Transverse colon (tissue), 4 donors: Measurements from ENCODE around the gene HPDL. TPM values are rescaled to one million over a fixed set of nuclear protein-coding genes. Genes with fewer than 3 reads are reported as not detected.

Experiments
- DNase-seq: peaks from one replicate; pipeline ENCODE4 v3.0.0-alpha.2; 2019
- H3K27ac ChIP-seq, 4 donors: fragments of 200-600 bp; sonication (generic); 2 replicates each; pipeline ENCODE4 v1.5.1; 2016 to 2018; ENCODE audit warnings: inconsistent platforms in 4 of 4
- H3K27me3 ChIP-seq: fragments of 200-600 bp; sonication (generic); 2 replicates; pipeline ENCODE4 v1.5.1; 2017; ENCODE audit warnings: inconsistent platforms
- H3K36me3 ChIP-seq, 4 donors: fragments of 200-600 bp; sonication (generic); 2 replicates each; pipeline ENCODE4 v1.5.1; 2017 to 2019; ENCODE audit warnings: inconsistent platforms in 4 of 4
- H3K4me1 ChIP-seq, 4 donors: fragments of 200-600 bp; sonication (generic); 2 replicates each; pipeline ENCODE4 v1.5.1; 2017 to 2020; ENCODE audit warnings: inconsistent platforms in 4 of 4
- H3K4me3 ChIP-seq, 4 donors: fragments of 200-600 bp; sonication (generic); 1 replicate in 1 of 4; 2 replicates in 3 of 4; pipeline versions ENCODE4 v1.5.1 to v1.6.1; 2017 to 2019; ENCODE audit warnings: inconsistent platforms in 4 of 4
- H3K9me3 ChIP-seq, 2 donors: fragments of 200-600 bp; sonication (generic); 2 replicates each; pipeline ENCODE4 v1.5.1; 2017 to 2019; ENCODE audit warnings: inconsistent platforms in 2 of 2
- CTCF ChIP-seq, 5 experiments: fragments of 200-600 bp in 3 of 5; fragments of 450-650 bp in 2 of 5; sonication (generic) in 3 of 5; IDR thresholded peaks; 1 replicate in 2 of 5; 2 replicates in 3 of 5; pipeline ENCODE4 v1.5.1; 2016 to 2017; ENCODE audit warnings: antibody characterized with exemption in 5 of 5, inconsistent platforms in 3 of 5, mild to moderate bottlenecking in 2 of 5, moderate library complexity in 1 of 5
- EP300 ChIP-seq: sonication (generic); formaldehyde crosslinking; IDR thresholded peaks from one replicate; pipeline ENCODE4 v1.6.1; 2017; ENCODE audit warnings: antibody characterized with exemption, low read depth
- POLR2A ChIP-seq: fragments of 450-650 bp; IDR thresholded peaks from one replicate; pipeline ENCODE4 v1.6.1; 2016; ENCODE audit warnings: antibody characterized with exemption, mild to moderate bottlenecking, moderate library complexity
- POLR2AphosphoS5 ChIP-seq, 3 donors: sonication (generic); formaldehyde crosslinking; IDR thresholded peaks; one replicate each; pipeline ENCODE4 v1.6.1; 2016; ENCODE audit warnings: antibody characterized with exemption in 3 of 3
- WGBS, 2 donors: methylation state at CpG; one replicate each; pipeline ENCODE4 v1.1.5; 2018; ENCODE audit warnings: low coverage in 1 of 2; 5-methylcytosine and 5-hydroxymethylcytosine counted together
- in situ Hi-C, 4 donors: fragments of 200-750 bp; cut with MboI; loops; one replicate each; pipeline versions ENCODE4 v1.15.0 to v1.15.1; 2017; ENCODE audit warnings: low sequenced_read_pairs in 3 of 4, low pct_ligation_motif_present in 1 of 4, low pct_unique_long_range_greater_than_20kb in 1 of 4
- intact Hi-C: fragments of 100-400 bp; cut with DNase I; formaldehyde crosslinking; loops from one replicate; pipeline ENCODE4 v1.15.1; 2023; ENCODE audit warnings: low total_unique reads
- total RNA-seq, 4 donors: library from RNA; depleted of rRNA; stranded (reverse); fragments of >200 nt; gene quantifications; one replicate each; pipeline ENCODE4 v1.1.0, GENCODE V29; 2016

The HPDL gene
- total RNA-seq, 4 donors from 2014 or later, result 2.6 to 7.8 (median 4.3) TPM

- Histone ChIP-seq H3K4me3 (no peak overlapping the region), H3K36me3 (no peaks in the 10 kb centered on the region), H3K27me3 (no peaks in the 10 kb centered on the region), H3K27ac (no peak overlapping the region), H3K4me1 (no peaks in the 10 kb centered on the region), H3K9me3 (no peaks in the 10 kb centered on the region)
- intact Hi-C loops, result no loop called here
- in situ Hi-C loops, result no loop called here
- DNase-seq, result no peak
- TF ChIP-seq POLR2A (no peak), POLR2AphosphoS5 (IDR thresholded peaks at IDR 0.05) (no peak), CTCF (IDR thresholded peaks at IDR 0.05) (no peak)
- 60% methylated on average over 2 of the region's 2 CpGs; no CpG with 5 or more reads in 1 of the 2 donors for WGBS, 2 donors
Measured at GRCh38 chr1:45291716-45292115, 35.0 kb upstream of the HPDL start.

- Histone ChIP-seq H3K27ac (no peak overlapping the region), H3K4me1 (peaks cover 0 to 2% (median 0%) of the 10 kb centered on the region in 4 donors), H3K4me3 (no peak overlapping the region), H3K27me3 (no peaks in the 10 kb centered on the region), H3K36me3 (no peaks in the 10 kb centered on the region), H3K9me3 (no peaks in the 10 kb centered on the region)
- intact Hi-C loops (no loop called here), in situ Hi-C loops (loop anchor here in 2 of 4 donors (5.0 kb wide), 1 partner anchor 276 kb away; no protein-coding TSS in a partner anchor)
- WGBS, 2 donors, result 78 to 89% methylated on average over 1 to 8 of the region's 8 CpGs
- DNase-seq, result no peak
- TF ChIP-seq POLR2AphosphoS5 (IDR thresholded peaks at IDR 0.05), result no peak
- no peak for TF ChIP-seq POLR2A
- no peak for TF ChIP-seq EP300
- TF ChIP-seq CTCF (IDR thresholded peaks at IDR 0.05), result no peak
Measured at GRCh38 chr1:45297666-45298356, 28.9 kb upstream of the HPDL start.

GRCh38 chr1:45299296-45299695, 27.4 kb upstream of the HPDL start:
- intact Hi-C loops, result no loop called here
- DNase-seq, result no peak
- no peaks in the 10 kb centered on the region for H3K36me3 ChIP-seq
- in situ Hi-C loops, result loop anchor here in 2 of 4 donors (5.0 kb wide), 1 partner anchor 277 kb away; no protein-coding TSS in a partner anchor
- 33% methylated on average over 1 of the region's 1 CpG; no CpG with 5 or more reads in 1 of the 2 donors for WGBS, 2 donors
- H3K4me1 ChIP-seq, result peaks cover under 1 to 8% (median 2%) of the 10 kb centered on the region in 4 donors
- H3K27ac ChIP-seq, result no peak overlapping the region
- no peaks in the 10 kb centered on the region for H3K9me3 ChIP-seq
- H3K4me3 ChIP-seq, result no peak overlapping the region
- TF ChIP-seq CTCF (IDR thresholded peaks at IDR 0.05) (no peak), EP300 (no peak), POLR2A (no peak), POLR2AphosphoS5 (IDR thresholded peaks at IDR 0.05) (no peak)
- H3K27me3 ChIP-seq, result no peaks in the 10 kb centered on the region

GRCh38 chr1:45299981-45300668, 26.6 kb upstream of the HPDL start:
- in situ Hi-C loops, result loop anchor here (5.0 to 25.0 kb wide), 5 partner anchors 278 to 513 kb away; partner anchors contain the start of genes BEST4 (in 2 of the 4), RPS8 (in 2 of the 4), HECTD3 (in 1 of the 4) and PTCH2 (in 1 of the 4)
- intact Hi-C loops, result loop anchor here (1.0 to 5.0 kb wide), 2 partner anchors 286 to 523 kb away; partner anchors contain the start of gene RPS8
- TF ChIP-seq CTCF (IDR thresholded peaks at IDR 0.05) (peak; percentile 69 to 77 (median 73)), EP300 (no peak), POLR2AphosphoS5 (IDR thresholded peaks at IDR 0.05) (no peak), POLR2A (no peak)
- Histone ChIP-seq H3K4me3 (no peak overlapping the region), H3K9me3 (no peaks in the 10 kb centered on the region), H3K27me3 (no peaks in the 10 kb centered on the region), H3K36me3 (no peaks in the 10 kb centered on the region), H3K27ac (no peak overlapping the region), H3K4me1 (peaks cover 8 to 16% (median 10%) of the 10 kb centered on the region in 4 donors)
- 7% methylated on average over 3 to 4 of the region's 4 CpGs for WGBS, 2 donors
- DNase-seq, result peak; percentile 31
